ENCODE results near the gene TFCP2.

TFCP2 gene

DNA sequence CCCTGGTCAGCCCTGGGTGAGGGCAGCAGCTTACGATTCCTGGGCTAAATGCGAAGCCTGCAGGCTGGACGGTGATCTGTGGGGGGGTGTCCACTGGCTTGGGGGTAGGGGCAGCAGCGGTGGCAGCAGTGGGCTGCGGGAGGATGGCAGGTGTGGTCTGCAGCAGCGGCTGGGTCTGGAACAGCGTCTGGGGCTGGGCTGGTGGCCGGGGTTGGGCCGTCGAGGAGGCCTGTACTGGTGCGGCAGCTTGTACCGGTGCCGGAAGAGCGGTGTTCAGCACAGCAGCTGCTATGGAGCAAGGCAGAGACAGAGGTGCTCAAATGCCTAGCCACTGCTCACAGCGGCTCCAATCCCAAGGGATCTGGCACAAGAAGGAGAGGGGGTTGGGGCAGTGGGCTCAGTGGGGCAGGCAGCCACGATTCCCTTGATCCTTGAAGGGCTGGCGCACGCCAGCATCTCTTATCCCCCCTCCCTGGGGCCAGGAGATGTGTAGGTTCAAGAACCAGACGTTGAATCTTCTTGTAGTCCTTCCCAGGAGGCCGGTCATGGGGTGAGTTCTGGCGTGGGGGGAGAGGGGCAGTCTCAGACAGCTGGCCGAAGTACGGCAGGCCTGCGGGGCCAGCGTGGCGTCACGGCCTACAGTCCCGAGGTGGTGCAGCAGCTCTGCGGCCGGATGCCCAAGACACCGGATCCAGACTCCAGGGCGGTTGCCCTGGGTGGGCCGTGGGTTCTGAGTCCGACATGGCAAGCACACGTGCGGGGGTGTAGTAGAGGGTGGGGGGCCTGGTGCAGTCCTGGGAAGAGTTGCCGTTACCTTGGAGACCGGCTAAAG, 25.0 kb upstream of the TFCP2 start:
- no peak for DNase-seq

- no peak for DNase-seq
These were observed 23.6 kb upstream of the TFCP2 start for GRCh38 chr12:51196547-51196946.

GRCh38 chr12:51195841-51196240, 22.9 kb upstream of the TFCP2 start:
- no peak for DNase-seq

- no peak for DNase-seq
These were observed 19.3 kb upstream of the TFCP2 start for GRCh38 chr12:51192284-51192671.

DNA sequence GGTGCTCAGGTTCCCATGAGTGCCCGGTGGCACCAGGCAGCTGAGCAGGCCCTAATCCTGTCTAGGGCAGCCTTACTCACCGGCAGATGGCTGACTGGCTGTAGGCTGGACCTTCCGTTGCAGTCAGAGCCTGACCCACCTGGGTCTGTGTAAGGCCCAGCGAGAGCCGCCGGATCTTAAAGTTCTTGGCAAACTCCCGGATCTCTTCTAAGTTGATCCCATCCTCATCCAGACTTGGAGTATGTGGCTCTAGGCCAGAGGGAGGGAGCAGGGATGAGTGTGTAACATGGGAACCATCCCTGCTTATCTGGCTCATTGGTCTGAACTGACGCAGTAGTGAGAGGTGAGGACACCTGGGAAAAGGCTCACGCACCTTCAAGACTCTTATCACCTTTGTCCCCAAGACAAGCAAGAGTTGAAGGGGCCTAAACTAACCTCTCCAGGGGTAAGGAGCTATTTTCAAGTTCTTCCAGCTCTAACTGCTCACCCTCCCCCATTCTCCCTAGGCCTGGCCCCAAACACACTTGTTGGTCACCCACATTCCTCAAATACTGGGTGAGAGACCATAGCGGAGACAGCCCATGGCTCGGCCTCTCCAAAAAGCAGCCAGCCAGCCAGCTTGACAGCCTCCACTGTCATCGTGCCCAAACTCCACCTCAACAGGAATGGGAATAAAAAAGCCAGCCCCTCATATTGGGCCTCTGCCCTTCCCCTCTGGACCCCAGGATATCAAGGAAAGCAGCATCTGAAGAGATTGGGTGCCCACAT, 18.8 kb upstream of the TFCP2 start:
- DNase-seq, result no peak

- DNase-seq, result no peak
These were observed 17.9 kb upstream of the TFCP2 start for GRCh38 chr12:51190820-51191219.

- DNase-seq, result no peak
These were observed 16.9 kb upstream of the TFCP2 start for GRCh38 chr12:51189790-51190355.

- DNase-seq, result peak; percentile 10
These were observed 15.6 kb upstream of the TFCP2 start for GRCh38 chr12:51188359-51189051.

DNA sequence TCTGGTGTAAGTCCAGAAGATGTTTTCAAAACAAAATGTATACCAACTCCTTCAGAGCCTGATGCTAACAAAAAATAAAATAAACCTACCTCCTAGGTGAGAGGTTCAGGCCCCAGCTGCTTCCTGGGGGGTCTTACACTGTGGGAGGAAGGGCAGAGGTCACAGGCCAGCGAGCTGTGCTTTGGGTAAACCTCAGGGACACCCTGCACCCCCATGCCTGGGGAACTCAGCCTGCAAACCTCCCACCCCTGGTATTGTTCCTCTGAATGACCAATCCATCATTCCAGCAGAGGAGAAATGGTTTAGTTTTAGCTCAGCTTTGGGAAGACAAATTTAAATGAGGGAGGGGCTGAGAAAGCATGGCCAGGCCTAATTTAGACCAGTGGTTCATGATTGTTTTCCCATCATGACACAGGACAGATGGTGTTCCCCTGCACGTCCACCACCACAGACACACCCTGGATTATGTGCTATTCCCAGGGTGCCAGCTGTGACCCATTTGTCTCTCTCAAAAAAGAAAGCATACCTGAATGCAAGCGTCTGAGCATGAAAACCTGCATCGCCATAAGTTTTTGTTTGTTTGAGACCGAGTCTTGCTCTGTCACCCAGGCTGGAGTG, 14.5 kb upstream of the TFCP2 start:
- DNase-seq, result no peak

GRCh38 chr12:51186465-51187085, 13.6 kb upstream of the TFCP2 start:
- DNase-seq, result no peak

DNA sequence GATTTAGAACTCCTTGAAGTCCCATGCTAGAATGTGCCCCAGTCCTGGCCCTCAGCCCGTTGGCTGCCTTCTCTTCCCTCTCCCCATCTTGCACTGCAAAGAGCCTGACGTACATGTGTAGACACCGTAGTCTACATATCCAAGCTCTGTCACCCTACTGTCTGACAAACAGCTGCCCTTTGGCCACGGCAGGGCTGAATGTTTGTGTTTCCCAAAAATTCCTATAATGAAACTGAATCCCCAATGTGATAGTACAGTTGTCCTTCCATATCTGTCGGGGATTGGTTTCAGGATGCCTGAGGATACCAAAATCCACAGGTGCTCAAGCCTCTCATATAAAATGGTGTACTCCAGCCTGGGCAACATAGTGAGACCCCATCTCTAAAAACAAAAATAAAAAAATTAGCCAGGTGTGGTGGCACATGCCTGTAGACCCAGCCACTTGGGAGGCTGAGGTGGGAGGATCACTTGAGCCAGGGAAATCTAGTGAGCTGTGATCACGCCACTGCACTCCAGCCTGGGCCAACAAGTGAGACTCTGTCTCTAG, 12.3 kb upstream of the TFCP2 start:
- DNase-seq, result no peak

- peak; percentile 90 for DNase-seq
These were observed 10.9 kb upstream of the TFCP2 start for GRCh38 chr12:51183816-51184215.

- DNase-seq, result no peak
These were observed 10.4 kb upstream of the TFCP2 start for GRCh38 chr12:51183349-51183748.

GRCh38 chr12:51181558-51181957, 8.6 kb upstream of the TFCP2 start:
- no peak for DNase-seq

DNA sequence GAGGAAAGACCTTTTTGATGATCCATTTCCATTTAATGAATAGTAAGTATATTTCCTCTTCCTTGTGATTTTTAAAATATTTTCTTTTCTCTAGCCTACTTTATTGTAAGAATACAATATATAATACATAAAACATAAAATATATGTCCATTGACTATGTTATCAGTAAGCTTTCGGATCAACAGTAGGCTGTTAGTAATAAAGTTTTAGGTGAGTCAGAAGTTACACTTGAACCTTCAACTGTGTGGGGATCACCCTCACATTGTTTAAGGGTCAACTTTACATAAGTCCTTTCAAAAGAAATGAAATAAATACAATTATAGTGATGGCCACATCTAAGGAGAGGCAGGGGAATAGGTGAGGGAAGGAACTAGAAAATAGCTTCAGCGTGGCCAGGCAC, 5.0 kb upstream of the TFCP2 start:
- no peak for DNase-seq

- no peak for DNase-seq
These were observed 1.6 kb upstream of the TFCP2 start for GRCh38 chr12:51174501-51174900.

DNA sequence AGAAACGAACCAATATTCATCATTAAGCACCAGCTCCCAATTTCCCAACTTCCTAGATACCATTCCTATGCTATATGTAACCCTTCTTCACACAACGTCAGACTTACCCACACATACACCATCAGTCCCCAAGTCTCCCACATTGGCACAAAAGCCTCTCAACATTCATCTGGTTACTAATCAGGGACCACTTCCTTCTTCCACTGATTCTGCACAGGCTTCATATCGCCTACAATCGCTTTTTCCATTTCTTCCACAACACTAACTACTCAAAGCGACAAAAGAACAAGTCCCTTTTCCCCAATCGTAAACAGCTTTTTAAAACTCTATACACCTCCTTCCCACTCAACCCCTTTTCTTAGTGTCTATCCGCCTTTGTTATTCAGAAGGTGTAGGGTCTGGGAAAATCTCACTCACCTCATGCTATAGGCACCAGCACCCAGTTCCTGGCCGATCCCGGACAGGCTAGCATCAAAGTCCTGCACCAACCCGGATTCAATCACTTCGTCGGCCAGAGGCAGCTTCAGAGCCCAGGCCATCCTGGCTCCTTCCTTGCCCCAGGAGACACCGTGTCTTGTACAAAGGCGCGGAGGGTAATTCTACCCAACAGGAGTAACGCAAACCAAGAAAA, 936 bp downstream of the TFCP2 start:
- DNase-seq, result peak; percentile 55

GRCh38 chr12:51163795-51164194, 9.1 kb downstream of the TFCP2 start:
- no peak for DNase-seq

GRCh38 chr12:51162217-51162616, 10.7 kb downstream of the TFCP2 start:
- no peak for DNase-seq

DNA sequence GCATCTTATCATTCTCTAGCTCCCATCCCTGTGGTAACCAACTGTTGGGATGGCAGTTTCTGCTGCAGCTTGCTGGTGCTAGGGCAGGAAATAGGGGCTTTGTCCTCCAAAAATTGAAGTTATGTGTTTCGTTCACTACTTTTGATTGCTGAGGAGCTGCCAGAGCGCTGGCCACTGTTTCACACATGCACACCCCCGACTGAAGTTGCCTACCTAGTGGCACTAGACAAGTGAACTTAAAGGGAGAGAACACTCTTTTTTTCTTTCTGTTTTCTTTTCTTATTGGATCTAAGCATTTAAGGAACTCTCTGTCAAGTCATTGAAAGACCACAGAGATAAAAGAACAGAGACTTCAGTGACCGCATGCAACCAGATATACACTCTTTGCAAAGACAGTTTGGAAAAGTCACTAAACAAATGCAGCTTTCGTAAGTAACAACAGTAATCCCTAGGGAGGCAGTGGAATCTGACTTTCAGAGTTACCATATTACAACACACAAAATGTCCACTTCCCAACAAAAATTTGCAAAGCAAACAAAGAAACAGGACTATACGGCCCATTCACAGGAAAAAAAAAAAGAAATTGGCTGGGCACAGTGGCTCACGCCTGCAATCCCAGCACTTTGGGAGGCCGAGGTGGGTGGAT, 12.0 kb downstream of the TFCP2 start:
- DNase-seq, result no peak

DNA sequence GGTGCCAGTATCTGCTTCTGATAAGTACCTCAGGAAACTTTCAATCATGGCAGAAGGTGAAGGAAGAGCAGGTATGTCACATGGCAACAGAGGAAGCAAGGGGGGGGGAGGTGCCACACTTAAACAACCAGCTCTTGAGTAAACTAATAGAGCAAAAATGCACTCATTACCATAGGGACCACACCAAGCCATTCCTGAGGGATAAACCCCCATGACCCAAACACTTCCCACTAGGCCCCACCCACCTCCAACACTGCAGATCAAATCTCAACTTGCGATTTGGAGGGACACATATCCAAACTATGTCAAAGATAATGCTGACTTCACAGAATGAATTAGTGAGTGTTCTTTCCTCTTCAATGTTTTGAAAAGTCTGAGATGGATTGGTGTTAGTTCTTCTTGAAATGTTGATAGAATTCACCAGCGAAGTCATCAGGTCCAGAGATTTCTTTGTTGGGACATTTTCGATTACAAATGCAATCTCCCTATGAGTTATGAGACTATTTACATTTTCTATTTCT, 16.6 kb downstream of the TFCP2 start:
- no peak for DNase-seq
